ENCODE measurements around the gene DDX54.

The DDX54 gene

DNA sequence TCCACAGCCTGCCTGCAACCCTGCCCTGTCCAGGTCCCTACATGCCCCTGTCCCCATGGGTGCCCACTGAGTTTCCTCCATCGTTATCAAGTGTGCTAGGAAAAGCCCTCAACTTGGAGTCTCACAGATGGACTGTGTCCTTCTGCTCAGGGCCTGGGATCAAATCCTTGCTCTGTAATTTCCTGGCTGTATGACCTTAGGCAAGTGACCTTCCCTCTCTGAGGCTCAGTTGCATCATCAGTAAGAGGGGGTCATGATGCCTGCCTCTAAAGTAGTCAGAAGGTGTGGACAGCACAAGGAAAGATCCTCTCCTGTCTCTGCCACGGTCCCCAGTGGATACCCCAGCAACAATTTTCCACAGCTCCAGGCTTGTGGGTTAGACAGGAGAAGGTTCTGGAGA lies 71.9 kb downstream of the DDX54 start:
- DNase-seq (ENCODE audit: extremely low read depth, low read depth), result no peak
- TF ChIP-seq, protein P1, sequence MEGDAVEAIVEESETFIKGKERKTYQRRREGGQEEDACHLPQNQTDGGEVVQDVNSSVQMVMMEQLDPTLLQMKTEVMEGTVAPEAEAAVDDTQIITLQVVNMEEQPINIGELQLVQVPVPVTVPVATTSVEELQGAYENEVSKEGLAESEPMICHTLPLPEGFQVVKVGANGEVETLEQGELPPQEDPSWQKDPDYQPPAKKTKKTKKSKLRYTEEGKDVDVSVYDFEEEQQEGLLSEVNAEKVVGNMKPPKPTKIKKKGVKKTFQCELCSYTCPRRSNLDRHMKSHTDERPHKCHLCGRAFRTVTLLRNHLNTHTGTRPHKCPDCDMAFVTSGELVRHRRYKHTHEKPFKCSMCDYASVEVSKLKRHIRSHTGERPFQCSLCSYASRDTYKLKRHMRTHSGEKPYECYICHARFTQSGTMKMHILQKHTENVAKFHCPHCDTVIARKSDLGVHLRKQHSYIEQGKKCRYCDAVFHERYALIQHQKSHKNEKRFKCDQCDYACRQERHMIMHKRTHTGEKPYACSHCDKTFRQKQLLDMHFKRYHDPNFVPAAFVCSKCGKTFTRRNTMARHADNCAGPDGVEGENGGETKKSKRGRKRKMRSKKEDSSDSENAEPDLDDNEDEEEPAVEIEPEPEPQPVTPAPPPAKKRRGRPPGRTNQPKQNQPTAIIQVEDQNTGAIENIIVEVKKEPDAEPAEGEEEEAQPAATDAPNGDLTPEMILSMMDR (IDR thresholded peaks at IDR 0.05; ENCODE audit: low read depth, low read length), result no peak

DNA sequence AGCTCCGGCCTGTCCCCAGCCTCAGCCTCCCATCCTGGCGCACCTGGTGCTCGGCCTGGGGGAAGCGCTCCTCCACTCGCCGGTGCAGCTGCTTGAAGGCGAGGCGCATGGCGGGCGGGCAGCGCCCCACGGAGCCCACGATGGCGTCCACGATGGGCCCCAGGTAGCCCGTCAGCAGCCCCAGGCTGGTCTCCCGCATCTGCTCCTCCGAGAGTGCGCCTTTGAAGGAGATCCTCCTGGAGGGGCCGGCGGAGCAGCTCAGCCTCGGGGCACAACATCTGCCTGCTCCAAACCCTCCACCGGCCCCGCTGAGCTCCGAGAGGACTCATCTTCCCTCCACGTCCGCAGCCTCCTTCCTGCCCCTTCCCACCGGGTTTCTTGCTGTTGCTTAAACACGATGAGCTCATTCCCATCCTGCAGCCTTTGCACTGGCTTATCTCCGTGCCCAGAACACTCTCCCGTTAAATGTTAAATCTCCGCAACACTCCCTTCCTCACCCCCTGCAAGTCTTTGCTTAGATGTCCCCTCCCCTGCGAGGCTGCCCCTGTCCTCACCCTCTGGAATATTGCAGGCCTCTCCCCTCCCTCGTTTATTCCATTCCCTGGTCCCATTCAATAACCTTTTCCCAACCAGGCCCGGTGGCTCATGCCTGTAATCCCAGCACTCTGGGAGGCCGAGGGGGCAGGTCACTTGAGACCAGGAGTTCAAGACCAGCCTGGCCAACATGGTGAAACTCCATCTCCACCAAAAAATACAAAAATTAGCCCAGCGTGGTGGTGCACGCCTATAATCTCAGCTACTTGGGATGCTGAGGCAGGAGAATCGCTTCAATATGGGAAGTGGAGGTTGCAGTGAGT lies 73.0 kb downstream of the DDX54 start:
- no peak for DNase-seq (ENCODE audit: extremely low read depth, low read depth)
- TF ChIP-seq, protein P1 (IDR thresholded peaks at IDR 0.05; ENCODE audit: low read depth, low read length), result no peak

DNA sequence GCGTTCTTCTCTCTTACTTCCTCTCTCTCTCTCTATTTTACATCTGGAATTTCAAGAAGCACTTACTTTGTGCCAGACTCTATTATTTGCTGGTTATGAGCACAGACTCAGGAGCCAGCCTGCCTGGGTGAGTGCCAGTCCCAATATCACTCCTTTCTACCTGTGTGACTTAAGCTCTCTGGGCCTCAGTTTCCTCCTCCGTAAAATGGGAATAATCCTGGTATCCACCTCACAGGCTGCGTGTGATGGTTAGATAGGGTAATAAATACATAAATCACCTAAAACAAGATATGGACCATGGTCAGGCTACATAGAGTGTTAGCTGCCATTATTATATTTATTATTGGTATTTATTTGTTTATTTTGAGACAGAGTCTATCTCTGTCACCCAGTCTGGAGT lies 74.0 kb downstream of the DDX54 start:
- TF ChIP-seq, protein P1 (IDR thresholded peaks at IDR 0.05; ENCODE audit: low read depth, low read length), result no peak
- DNase-seq (ENCODE audit: extremely low read depth, low read depth), result no peak

DNA sequence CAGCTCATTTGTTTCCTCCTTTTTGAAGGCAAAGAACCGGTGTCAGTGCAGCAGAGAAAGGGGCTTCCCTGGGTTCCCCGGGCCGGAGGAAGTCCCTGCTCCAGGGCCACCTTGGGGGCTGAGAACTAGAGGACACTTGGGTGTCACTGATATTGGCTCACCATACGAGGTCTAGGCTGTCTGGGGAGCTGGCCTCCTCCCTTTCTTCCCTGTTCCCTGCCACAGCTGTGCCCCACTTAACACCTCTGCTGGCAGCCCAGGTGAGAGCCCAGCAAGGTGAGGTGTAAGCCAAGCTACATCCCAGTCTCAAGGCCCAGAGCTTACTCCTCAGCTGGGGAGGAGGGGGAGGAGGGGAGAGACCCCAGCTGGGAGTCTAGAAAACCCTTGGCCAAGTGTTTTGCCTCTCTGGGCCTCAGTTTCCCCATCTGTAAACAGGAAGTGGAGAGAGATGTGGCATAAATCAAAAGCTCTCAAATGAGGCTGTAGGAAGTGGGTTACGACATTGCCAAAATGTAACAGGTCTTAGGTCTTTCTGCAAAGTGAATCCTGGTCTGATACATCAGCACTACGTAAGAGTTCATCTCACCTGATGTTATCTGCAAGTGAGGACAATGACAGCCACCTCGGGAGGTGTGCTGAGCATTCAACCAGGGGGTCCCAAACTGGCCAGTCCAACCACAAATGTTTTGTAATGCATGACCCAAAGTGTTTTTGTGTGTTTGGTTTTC lies 75.2 kb downstream of the DDX54 start:
- no peak for DNase-seq (ENCODE audit: extremely low read depth, low read depth)
- TF ChIP-seq, protein P1 (IDR thresholded peaks at IDR 0.05; ENCODE audit: low read depth, low read length), result no peak

DNA sequence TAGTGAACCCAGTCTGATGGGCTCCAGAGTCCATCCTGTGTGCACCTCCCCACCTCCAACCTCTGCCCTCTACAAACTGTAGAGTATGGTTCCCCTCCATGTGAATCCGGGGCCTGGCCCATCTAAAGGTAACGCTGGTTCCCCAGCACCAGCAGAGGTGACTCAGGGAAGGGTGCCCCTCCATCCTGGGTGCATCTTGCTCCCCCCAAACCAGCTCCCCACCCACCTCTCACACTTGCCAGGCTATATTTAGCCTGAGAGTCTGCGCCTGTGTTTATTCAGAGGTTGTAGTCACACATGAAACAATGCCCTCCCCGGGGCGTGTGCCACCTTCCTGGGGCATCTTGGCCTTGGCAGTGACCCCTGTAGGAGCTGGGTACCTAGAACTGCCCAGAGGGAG lies 75.9 kb downstream of the DDX54 start:
- TF ChIP-seq, protein P1 (IDR thresholded peaks at IDR 0.05; ENCODE audit: low read depth, low read length), result no peak
- DNase-seq (ENCODE audit: extremely low read depth, low read depth), result no peak

DNA sequence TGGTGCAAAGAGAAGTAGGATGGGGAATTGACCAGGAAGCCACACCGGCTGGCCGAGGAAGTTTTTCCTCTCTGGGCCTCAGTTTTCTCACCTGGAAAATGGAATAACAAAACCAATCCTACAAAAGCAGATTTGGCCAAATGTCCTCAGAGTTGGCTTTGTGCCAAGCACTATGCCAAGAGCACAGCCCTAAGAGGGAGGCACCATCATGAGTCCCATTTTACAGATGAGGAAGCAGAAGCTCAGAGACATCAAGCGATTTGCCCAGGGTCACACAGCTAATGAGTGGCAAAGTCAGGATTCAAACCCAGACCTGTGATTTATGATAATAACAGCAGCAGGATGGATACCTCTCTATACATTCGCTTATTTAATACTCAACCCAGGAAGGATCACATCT lies 77.0 kb downstream of the DDX54 start:
- TF ChIP-seq, protein P1 (IDR thresholded peaks at IDR 0.05; ENCODE audit: low read depth, low read length), result no peak
- no peak for DNase-seq (ENCODE audit: extremely low read depth, low read depth)

All from AG09319 (cell line).